Muscle of back (tissue), 11 donors: ENCODE data around the gene ANGPTL2. TPM values are rescaled to one million over a fixed set of nuclear protein-coding genes. Genes with fewer than 3 reads are reported as not detected.

Experiments used
- DNase-seq, 3 donors: peaks; one replicate each; pipeline versions ENCODE4 v3.0.0 to v3.0.0-alpha.2; 2013
- polyA plus RNA-seq, 10 donors: library from polyadenylated mRNA; unstranded; fragments of 120-200 nt; gene quantifications; one replicate each; pipeline ENCODE4 v1.2.1, GENCODE V29; 2013; ENCODE audit not compliant: insufficient read length in 10 of 10

The ANGPTL2 gene
- polyA plus RNA-seq, 10 donors: 50.0 to 151 (median 85.5) TPM

- DNase-seq: no peak
These were observed 23.4 kb downstream of the ANGPTL2 start for GRCh38 chr9:127098916-127099553.

GRCh38 chr9:127097683-127098082 lies 24.8 kb downstream of the ANGPTL2 start:
- DNase-seq: no peak

- peak in 2 of 3 donors; percentile 65 to 88 for DNase-seq
These were observed 26.2 kb downstream of the ANGPTL2 start for GRCh38 chr9:127096208-127096607.

- DNase-seq: no peak
These were observed 27.0 kb downstream of the ANGPTL2 start for GRCh38 chr9:127095411-127095810.

- DNase-seq: no peak
These were observed 29.0 kb downstream of the ANGPTL2 start for GRCh38 chr9:127093319-127094020.

GRCh38 chr9:127092041-127092608 lies 30.3 kb downstream of the ANGPTL2 start:
- no peak for DNase-seq

- no peak for DNase-seq
These were observed 30.9 kb downstream of the ANGPTL2 start for GRCh38 chr9:127091526-127091925.

- no peak for DNase-seq
These were observed 32.0 kb downstream of the ANGPTL2 start for GRCh38 chr9:127090341-127090985.

- peak in 2 of 3 donors; percentile 51 to 71 for DNase-seq
These were observed 32.8 kb downstream of the ANGPTL2 start for GRCh38 chr9:127089631-127090081.

GRCh38 chr9:127088724-127089615 lies 33.5 kb downstream of the ANGPTL2 start:
- no peak for DNase-seq

GRCh38 chr9:127087836-127088235 lies 34.6 kb downstream of the ANGPTL2 start:
- no peak for DNase-seq

- DNase-seq: no peak
These were observed 35.0 kb downstream of the ANGPTL2 start for GRCh38 chr9:127087411-127087810.

- no peak for DNase-seq
These were observed 35.7 kb downstream of the ANGPTL2 start for GRCh38 chr9:127086771-127087170.

- no peak for DNase-seq
These were observed 37.2 kb downstream of the ANGPTL2 start for GRCh38 chr9:127085186-127085585.

GRCh38 chr9:127084076-127085039 lies 38.1 kb downstream of the ANGPTL2 start:
- no peak for DNase-seq

GRCh38 chr9:127083138-127083980 lies 39.1 kb downstream of the ANGPTL2 start:
- no peak for DNase-seq

- DNase-seq: no peak
These were observed 40.9 kb downstream of the ANGPTL2 start for GRCh38 chr9:127081250-127082185.
